Small intestine (tissue), 7 donors: ENCODE results near the gene KIR2DL3. TPM values are rescaled to one million over a fixed set of nuclear protein-coding genes. Genes with fewer than 3 reads are reported as not detected.
"Not testable (repeated sequence)": the region's sequence is repeated elsewhere in the genome, so short reads cannot be mapped to it uniquely, and the experiment has no call there.

Source experiments
- DNase-seq, 2 donors: peaks; one replicate each; pipeline versions ENCODE4 v3.0.0 to v3.0.0-alpha.2; 2013
- FAIRE-seq: peaks from 2 replicates; lab custom pipeline; 2012; peaks lifted over from hg19 to GRCh38; lab: Jason Lieb, UNC
- H3K27ac ChIP-seq, 3 donors: one replicate each; pipeline ENCODE4 v1.5.1; 2013; ENCODE audit warnings: low read length in 2 of 3, mild to moderate bottlenecking in 2 of 3, control low read depth in 1 of 3, inconsistent platforms in 1 of 3, low read depth in 1 of 3, moderate library complexity in 1 of 3
- H3K27me3 ChIP-seq, 3 donors: one replicate each; pipeline ENCODE4 v1.6.1; 2013; ENCODE audit warnings: low read length in 3 of 3, inconsistent platforms in 1 of 3; ENCODE audit not compliant: control insufficient read depth in 3 of 3, insufficient read depth in 3 of 3
- H3K36me3 ChIP-seq, 3 donors: one replicate each; pipeline ENCODE4 v1.6.1; 2013; ENCODE audit warnings: low read length in 3 of 3, inconsistent platforms in 1 of 3, low read depth in 1 of 3, mild to moderate bottlenecking in 1 of 3, moderate library complexity in 1 of 3; ENCODE audit not compliant: control insufficient read depth in 3 of 3, insufficient read depth in 2 of 3
- H3K4me1 ChIP-seq, 3 donors: one replicate each; pipeline ENCODE4 v1.6.1; 2013; ENCODE audit warnings: low read length in 2 of 3, inconsistent platforms in 1 of 3, low read depth in 1 of 3, mild to moderate bottlenecking in 1 of 3, moderate library complexity in 1 of 3; ENCODE audit not compliant: control insufficient read depth in 3 of 3, insufficient read depth in 2 of 3
- H3K4me3 ChIP-seq, 3 donors: one replicate each; pipeline ENCODE4 v1.5.1; 2013; ENCODE audit warnings: low read length in 3 of 3, control low read depth in 1 of 3, inconsistent platforms in 1 of 3, low read depth in 1 of 3, mild to moderate bottlenecking in 1 of 3, moderate library complexity in 1 of 3
- H3K9me3 ChIP-seq, 2 donors: one replicate each; pipeline ENCODE4 v1.6.1; 2013; ENCODE audit warnings: low read depth in 1 of 2, low read length in 1 of 2; ENCODE audit not compliant: control insufficient read depth in 2 of 2, insufficient read depth in 1 of 2
- WGBS, 3 donors: extraction: QIAGEN DNeasy Blood & Tissue Kit; methylation state at CpG; one replicate each; pipeline ENCODE4 v1.1.7; 2013; 5-methylcytosine and 5-hydroxymethylcytosine counted together
- polyA plus RNA-seq, 4 donors: library from polyadenylated mRNA; stranded (reverse) in 3 of 4; unstranded in 1 of 4; fragments of 200-250 nt in 3 of 4; fragments of 120-200 nt in 1 of 4; gene quantifications; one replicate each; pipeline versions ENCODE4 v1.2.1 to v1.2.3, GENCODE V29; 2013
- donor health status: healthy with polysubstance abuse.
- donor health status: control.
- donor health status: control.
- donor health status: Bipolar disorder and iron deficiency.
- donor health status: healthy.

KIR2DL3 gene
- polyA plus RNA-seq, 4 donors = 0.06 TPM; not detected in 3

GRCh38 chr19:54707962-54708361 lies 30.4 kb upstream of the KIR2DL3 start:
- FAIRE-seq (no peak), DNase-seq (peak in 1 of 2 donors; percentile 54)
- H3K4me3 ChIP-seq = peak overlapping the region in 1 of 3 donors; percentile 8
- H3K36me3 ChIP-seq = no peaks in the 10 kb centered on the region
- H3K9me3 ChIP-seq = peaks cover 0 to 28% of the 10 kb centered on the region in 2 donors
- no peaks in the 10 kb centered on the region for H3K4me1 ChIP-seq
- H3K27me3 ChIP-seq = no peaks in the 10 kb centered on the region
- peak overlapping the region in 1 of 3 donors; percentile 5 for H3K27ac ChIP-seq
- WGBS, 3 donors = 45 to 56% (median 55%) methylated on average over 4 of the region's 4 CpGs

- Histone ChIP-seq H3K27ac (no peak overlapping the region), H3K4me3 (no peak overlapping the region), H3K4me1 (no peaks in the 10 kb centered on the region), H3K36me3 (no peaks in the 10 kb centered on the region), H3K9me3 (peaks cover 0 to 29% of the 10 kb centered on the region in 2 donors), H3K27me3 (no peaks in the 10 kb centered on the region)
- FAIRE-seq = no peak
- 83 to 88% (median 84%) methylated on average over 7 of the region's 7 CpGs for WGBS, 3 donors
- no peak for DNase-seq
Measured at GRCh38 chr19:54708781-54709180, 29.5 kb upstream of the KIR2DL3 start.

DNA sequence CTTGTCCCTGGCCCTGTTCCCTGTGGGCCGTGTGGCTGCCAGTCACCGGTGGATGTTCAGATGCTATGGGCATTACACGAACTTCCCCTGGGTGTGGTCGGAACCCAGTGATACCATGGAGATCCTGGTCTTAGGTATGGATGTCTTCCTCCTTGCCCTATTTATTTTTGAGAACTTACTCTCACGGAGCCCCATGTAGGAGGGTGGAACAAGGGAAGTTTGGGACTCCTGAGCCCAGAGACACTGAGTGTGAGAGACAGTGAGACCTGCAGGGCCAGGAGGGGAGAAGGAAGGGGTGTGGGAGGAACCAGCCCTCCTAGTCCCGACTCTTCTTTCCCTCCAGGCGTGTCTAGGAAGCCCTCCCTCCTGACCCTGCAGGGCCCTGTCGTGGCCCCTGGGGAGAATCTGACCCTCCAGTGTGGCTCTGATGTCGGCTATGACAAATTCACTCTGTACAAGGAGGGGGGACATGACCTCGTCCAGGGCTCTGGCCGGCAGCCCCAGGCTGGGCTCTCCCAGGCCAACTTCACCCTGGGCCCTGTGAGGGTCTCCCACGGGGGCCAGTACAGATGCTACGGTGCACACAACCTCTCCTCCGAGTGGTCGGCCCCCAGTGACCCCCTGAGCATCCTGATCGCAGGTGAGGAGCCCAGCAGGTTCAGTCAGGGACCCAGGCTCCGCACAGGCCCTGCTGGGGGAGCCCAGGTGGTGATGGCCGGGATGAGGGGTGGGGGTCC lies 28.9 kb upstream of the KIR2DL3 start:
- no peaks in the 10 kb centered on the region for H3K27me3 ChIP-seq
- no peak for FAIRE-seq
- 69 to 75% (median 74%) methylated on average over 17 to 18 of the region's 18 CpGs for WGBS, 3 donors
- no peak overlapping the region for H3K27ac ChIP-seq
- no peak overlapping the region for H3K4me3 ChIP-seq
- DNase-seq = no peak
- H3K36me3 ChIP-seq = no peaks in the 10 kb centered on the region
- no peaks in the 10 kb centered on the region for H3K4me1 ChIP-seq
- H3K9me3 ChIP-seq = peaks cover 0 to 29% of the 10 kb centered on the region in 2 donors

DNA sequence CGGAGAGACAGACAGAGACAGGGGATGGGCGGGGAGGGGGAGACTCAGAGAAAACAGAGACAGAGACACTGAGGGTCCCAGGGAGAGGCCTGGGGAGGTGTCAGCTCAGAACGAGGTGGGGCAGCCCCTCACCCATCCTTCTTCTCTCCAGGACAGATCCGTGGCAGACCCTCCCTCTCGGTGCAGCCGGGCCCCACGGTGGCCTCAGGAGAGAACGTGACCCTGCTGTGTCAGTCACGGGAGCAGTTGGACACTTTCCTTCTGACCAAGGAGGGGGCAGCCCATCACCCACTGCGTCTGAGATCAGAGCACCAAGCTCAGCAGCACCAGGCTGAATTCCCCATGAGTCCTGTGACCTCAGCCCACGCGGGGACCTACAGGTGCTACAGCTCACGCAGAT lies 28.4 kb upstream of the KIR2DL3 start:
- not testable (repeated sequence) for DNase-seq, H3K27me3 ChIP-seq, H3K4me1 ChIP-seq, FAIRE-seq, H3K36me3 ChIP-seq, H3K27ac ChIP-seq
- Histone ChIP-seq H3K9me3 (peaks cover 0 to 24% of the 10 kb centered on the region in 2 donors), H3K4me3 (peak overlapping the region in 1 of 3 donors; percentile 29)
- WGBS, 3 donors = 57 to 68% (median 57%) methylated on average over 10 to 11 of the region's 13 CpGs

DNA sequence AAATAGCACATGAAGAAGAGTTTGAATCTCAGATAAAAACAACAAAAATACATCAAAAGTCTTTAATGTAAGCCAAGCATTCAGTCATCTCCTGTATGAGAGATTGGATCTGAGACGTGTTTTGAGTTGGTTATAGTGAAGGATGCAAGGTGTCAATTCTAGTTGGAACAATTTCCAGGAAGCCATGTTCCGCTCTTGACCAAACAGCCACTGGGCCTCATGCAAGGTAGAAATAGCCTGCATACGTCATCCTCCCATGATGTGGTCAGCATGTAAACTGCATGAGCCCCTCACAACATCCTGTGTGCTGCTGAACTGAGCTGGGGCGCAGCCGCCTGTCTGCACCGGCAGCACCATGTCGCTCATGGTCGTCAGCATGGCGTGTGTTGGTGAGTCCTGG lies 14.2 kb upstream of the KIR2DL3 start, which contains the start of gene KIR3DL3:
KIR3DL3 (plus strand) TSS at position 301 of the 400 bp plus-strand sequence; CDS start at position 356, 55 bp downstream.
- 81 to 87% (median 85%) methylated on average over 9 of the region's 9 CpGs for WGBS, 3 donors
- Histone ChIP-seq H3K4me1 (no peaks in the 10 kb centered on the region), H3K36me3 (no peaks in the 10 kb centered on the region), H3K27me3 (no peaks in the 10 kb centered on the region), H3K27ac (no peak within 1 kb of the TSS), H3K9me3 (peaks cover 0 to 4% of the 10 kb centered on the region in 2 donors), H3K4me3 (no peak within 1 kb of the TSS)
- no peak for FAIRE-seq
- no peak for DNase-seq

DNA sequence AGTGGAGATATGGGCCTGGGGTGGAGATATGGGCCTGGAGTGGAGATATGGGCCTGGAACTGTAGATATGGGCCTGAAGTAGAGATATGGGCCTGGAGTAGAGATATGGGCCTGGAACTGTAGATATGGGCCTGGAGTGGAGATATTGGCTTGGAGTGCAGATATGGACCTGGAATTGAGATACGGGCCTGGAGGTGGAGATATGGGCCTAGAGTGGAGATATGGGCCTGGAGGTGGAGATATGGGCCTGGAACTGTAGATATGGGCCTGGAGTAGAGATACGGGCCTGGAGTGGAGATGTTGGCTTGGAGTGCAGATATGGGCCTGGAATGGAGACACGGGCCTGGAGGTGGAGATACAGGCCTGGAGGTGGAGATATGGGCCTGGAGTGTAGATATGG lies 13.7 kb upstream of the KIR2DL3 start:
- FAIRE-seq (no peak), DNase-seq (no peak)
- Histone ChIP-seq H3K27me3 (no peaks in the 10 kb centered on the region), H3K27ac (no peak overlapping the region), H3K4me1 (no peaks in the 10 kb centered on the region), H3K36me3 (no peaks in the 10 kb centered on the region), H3K9me3 (peaks cover 0 to 4% of the 10 kb centered on the region in 2 donors), H3K4me3 (no peak overlapping the region)
- 56 to 64% (median 62%) methylated on average over 3 of the region's 3 CpGs for WGBS, 3 donors

DNA sequence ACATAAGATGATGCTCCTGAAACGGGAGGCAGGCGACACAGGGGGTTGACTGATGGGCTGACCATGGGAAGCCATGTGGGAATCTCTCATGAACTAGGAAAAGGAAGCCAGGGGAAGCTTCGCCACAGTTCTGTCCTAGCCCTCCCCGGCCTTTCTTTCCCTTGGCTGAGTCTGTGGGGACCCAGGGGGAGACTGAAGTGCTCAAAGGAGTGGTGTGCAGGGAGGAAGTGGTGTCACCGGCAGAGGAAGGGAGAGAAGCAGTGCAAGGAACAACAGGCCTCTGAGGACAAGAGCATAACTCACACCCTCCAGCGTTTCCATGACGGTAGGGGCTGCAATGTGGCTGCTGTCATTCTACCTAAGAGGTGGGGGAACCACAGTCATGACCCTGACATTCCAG lies 13.0 kb upstream of the KIR2DL3 start:
- H3K27ac ChIP-seq = no peak overlapping the region
- H3K9me3 ChIP-seq = peaks cover 0 to 4% of the 10 kb centered on the region in 2 donors
- DNase-seq = no peak
- no peak overlapping the region for H3K4me3 ChIP-seq
- no peaks in the 10 kb centered on the region for H3K4me1 ChIP-seq
- no peaks in the 10 kb centered on the region for H3K27me3 ChIP-seq
- H3K36me3 ChIP-seq = no peaks in the 10 kb centered on the region
- WGBS, 3 donors = 76 to 84% (median 78%) methylated on average over 7 of the region's 7 CpGs
- FAIRE-seq = no peak

- H3K27me3 ChIP-seq = no peaks in the 10 kb centered on the region
- H3K36me3 ChIP-seq = no peaks in the 10 kb centered on the region
- FAIRE-seq = no peak
Measured at GRCh38 chr19:54727562-54727961, 10.8 kb upstream of the KIR2DL3 start.

More at GRCh38 chr19:54727562-54727961, 10.8 kb upstream of the KIR2DL3 start:
- WGBS, 3 donors = 70 to 80% (median 73%) methylated on average over 10 of the region's 10 CpGs
- Histone ChIP-seq H3K4me1 (no peaks in the 10 kb centered on the region), H3K27ac (no peak overlapping the region), H3K4me3 (no peak overlapping the region), H3K9me3 (peaks cover 0 to 4% of the 10 kb centered on the region in 2 donors)
- no peak for DNase-seq
